HG02763 (cell line): Measurements from ENCODE around the gene EIF6.

Experiments used
- ATAC-seq: cut with Tn5 transposase; IDR thresholded peaks from one replicate; pipeline ENCODE4 v1.9.1; 2021; ENCODE audit warnings: mild to moderate bottlenecking, moderate library complexity; ENCODE audit not compliant: unreplicated experiment

EIF6 gene

GRCh38 chr20:35281506-35282101, 3.0 kb downstream of the EIF6 start:
- ATAC-seq: no peak

GRCh38 chr20:35280523-35280922, 4.0 kb downstream of the EIF6 start:
- ATAC-seq: no peak

- no peak for ATAC-seq
Observed at GRCh38 chr20:35279533-35280174, 4.9 kb downstream of the EIF6 start.

GRCh38 chr20:35279040-35279439, 5.5 kb downstream of the EIF6 start:
- ATAC-seq: no peak

DNA sequence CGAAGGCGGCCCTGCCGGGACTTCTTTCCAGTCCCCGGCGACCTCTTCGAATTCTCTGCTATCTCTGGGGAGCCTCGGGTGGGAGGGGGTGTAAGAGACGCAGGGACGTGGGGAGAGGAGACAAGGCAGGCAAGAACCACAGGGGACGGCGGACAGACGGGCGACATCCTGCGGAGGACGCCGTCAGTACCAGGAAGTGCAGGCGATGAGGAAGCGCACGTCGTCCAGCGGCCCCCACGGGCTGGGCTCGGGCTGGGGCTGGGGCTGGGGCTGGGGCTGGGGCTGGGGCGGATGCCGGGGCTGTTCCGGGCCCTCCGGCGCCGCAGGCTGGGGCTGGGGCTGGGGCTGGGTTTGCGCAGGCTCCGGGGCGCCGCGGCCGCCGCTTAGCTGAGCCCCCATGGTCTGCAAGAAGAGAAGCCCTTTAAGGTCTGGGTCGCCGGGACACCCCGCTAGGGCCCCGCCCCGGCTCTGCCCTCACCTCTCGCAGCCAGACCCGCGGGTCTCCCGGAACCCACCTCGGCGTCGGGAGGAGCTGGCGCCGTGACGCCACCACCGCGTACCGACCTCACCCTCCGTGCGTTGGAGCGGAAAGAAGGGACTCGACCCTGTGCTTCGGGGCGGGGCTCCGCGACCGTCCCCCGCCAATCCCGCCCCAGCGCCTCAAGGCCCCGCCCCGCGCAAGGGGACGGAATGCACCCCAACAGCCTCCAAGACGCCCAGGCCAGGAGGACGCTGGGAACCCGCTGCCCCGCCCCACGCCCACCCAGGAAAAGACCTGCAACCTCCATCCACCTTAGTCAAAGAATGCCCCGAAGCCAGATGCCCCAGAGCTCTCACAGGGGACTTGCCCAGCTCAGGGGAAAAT, 6.8 kb downstream of the EIF6 start, which contains the start of gene MMP24OS:
TSS of gene MMP24OS (minus strand) at position 592 of the 865 bp plus-strand sequence. CDS start at position 399, 193 bp downstream.
- peak; percentile 74 for ATAC-seq

- ATAC-seq: no peak
Observed at GRCh38 chr20:35277127-35277526, 7.4 kb downstream of the EIF6 start.

- no peak for ATAC-seq
Observed at GRCh38 chr20:35276408-35276807, 8.2 kb downstream of the EIF6 start.

GRCh38 chr20:35275741-35276251, 8.8 kb downstream of the EIF6 start:
- no peak for ATAC-seq

GRCh38 chr20:35274172-35275092, 10.1 kb downstream of the EIF6 start:
- no peak for ATAC-seq

DNA sequence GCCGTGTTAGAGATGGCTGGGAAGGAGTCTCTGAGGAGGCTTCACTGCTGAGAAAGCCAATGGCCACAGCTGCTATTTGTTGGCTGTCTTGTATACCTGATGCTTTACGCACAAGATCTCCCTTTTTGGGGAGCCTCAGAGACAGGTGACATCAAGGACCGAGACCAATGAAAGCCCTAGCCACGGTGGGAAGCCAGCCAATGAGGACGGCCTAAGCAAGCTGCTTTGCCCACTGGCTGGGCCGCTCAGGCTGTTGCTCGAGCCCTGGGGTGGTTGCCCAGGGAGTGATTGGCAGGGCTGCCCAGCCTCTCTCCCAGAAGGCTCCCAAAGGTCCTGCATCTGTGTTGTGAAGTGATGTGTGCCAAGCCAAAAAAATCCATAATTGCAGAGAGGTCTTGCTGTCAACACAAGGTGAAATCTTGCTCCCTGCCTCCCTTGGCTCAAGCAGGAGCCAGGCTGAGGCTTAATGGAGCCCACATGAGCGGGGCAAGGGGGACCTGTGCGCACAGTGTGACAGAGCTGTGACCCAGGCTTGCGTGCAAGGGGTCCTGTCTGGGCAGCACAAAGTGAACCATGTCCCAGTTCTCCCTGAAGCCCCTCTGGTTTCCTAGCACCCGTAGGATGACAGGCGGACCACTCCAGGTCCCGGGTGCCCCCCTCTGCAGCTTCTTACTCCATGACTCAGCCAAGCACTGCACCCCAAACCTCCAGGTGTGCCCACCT, 11.0 kb downstream of the EIF6 start:
- no peak for ATAC-seq

DNA sequence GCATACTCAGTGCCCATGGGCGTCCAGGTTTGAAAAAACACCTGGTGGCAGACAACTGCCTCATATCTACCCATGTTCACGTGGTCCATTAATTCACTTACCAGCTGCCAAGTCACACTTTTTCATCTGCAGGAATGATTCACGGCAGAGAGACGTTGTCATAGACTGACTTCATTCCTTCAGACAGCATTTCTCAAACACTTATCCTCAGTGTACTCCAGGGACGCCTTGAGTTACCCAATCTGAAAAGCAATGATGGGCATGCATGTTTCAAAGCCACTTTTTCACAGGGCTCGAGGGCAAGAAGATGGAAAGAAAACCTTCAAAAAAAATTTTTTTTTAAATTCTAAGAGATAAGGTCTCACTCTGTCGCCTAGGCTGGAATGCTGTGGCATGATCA, 12.7 kb downstream of the EIF6 start:
- ATAC-seq: no peak

- ATAC-seq: no peak
Observed at GRCh38 chr20:35271073-35271882, 13.3 kb downstream of the EIF6 start.

GRCh38 chr20:35270021-35270902, 14.3 kb downstream of the EIF6 start:
- ATAC-seq: no peak

DNA sequence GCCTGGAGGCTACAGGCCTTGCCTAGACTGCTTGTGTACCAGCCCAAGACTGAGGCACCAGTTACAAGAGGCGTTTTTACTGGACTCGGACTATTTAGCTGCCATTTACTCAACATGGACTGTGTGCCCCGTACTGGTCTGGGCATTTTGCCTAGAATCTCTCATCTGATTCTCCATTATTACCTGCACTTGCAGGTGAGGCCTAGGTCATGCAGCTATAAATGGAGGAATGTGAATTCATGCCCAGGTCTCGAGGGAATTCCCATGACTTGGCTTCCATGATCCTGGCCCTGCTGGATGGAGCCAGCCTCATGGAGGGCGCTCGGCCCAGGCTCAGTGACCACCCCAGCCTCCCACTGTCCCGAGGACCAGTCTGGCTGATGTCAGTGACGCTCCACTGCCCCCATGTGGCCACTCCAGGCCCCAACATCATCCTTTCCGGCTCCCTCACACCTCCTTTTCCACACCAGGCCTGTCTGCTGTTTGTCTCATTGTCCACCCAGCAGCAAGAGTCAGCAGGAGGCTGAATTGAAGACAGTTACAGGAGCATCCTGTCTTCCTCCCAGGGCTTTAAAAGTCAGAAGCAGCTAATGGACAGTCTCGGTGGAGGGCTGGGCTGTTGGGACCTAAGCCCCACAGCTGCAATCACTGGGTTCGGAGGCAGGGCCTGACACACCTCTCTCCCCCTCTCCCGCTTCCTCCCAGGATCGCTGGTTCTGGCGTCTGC, 15.4 kb downstream of the EIF6 start:
- no peak for ATAC-seq

DNA sequence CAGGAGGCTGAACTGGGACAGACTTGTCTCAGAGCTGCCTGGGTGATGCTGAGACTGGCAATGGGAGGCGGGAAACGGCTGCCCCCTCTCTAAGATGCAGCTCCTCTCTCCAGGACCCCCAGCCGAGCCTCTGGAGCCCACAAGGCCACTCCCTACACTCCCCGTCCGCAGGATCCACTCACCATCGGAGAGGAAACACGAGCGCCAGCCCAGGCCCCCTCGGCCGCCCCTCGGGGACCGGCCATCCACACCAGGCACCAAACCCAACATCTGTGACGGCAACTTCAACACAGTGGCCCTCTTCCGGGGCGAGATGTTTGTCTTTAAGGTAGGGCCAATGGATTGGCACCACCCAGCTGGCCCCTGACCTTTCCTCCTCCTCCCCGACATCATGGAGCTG, 17.5 kb downstream of the EIF6 start:
- no peak for ATAC-seq

GRCh38 chr20:35264755-35265154, 19.8 kb downstream of the EIF6 start:
- ATAC-seq: no peak

GRCh38 chr20:35263532-35264341, 20.8 kb downstream of the EIF6 start:
- no peak for ATAC-seq
